ENCODE data around the gene ST7. TPM values are rescaled to one million over a fixed set of nuclear protein-coding genes. Genes with fewer than 3 reads are reported as not detected.
A peak's percentile ranks its signal among the peaks of the same experiment; 100 is the strongest.
"Not testable (repeated sequence)": the region's sequence is repeated elsewhere in the genome, so short reads cannot be mapped to it uniquely, and the experiment has no call there.

ST7 gene
- total and polyA plus RNA-seq, 2 donors (not counting 1 experiment from before 2014, with no cell fraction given) = 20.0 to 28.6 TPM

DNA sequence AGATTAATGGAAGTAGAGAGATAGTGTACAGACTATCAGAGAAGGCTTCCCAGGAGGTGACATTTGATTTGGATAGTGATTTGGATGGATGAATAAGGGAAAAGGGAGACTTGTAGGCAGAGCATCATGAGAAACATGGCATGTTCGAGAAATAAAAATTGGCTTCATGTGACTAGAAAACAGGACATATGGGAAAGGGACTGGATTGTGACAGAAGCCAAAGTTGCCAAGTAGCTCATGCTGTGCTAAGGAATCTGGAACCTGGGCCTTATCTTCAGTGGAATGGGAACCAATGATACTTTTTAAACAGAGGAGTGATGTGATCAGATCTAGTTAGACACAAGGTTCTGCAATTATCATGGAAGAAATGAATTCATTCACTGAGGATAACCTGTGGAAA lies 168.7 kb downstream of the ST7 start:
- not testable (repeated sequence) for H2AFZ ChIP-seq (ENCODE audit: low read length); H3K36me3 ChIP-seq (ENCODE audit: control insufficient read depth, insufficient read depth, low read length); H3K9me3 ChIP-seq (ENCODE audit: control insufficient read depth, insufficient read depth, low read depth, low read length); H3K27me3 ChIP-seq (ENCODE audit: control insufficient read depth, insufficient read depth, low read length); H4K20me1 ChIP-seq (ENCODE audit: control insufficient read depth, extremely low read depth, insufficient read depth, low read length); H3K9ac ChIP-seq (ENCODE audit: insufficient read depth, low read length); H3K4me2 ChIP-seq (ENCODE audit: extremely low read depth, insufficient read depth, low read length); H3K27ac ChIP-seq (ENCODE audit: insufficient read depth, low read length); H3K4me3 ChIP-seq (replicated peaks in 1 of 4; ENCODE audit: control extremely low read depth in 1 of 4, insufficient read depth in 1 of 4, low read depth in 3 of 4, low read length in 4 of 4); H3K4me1 ChIP-seq (ENCODE audit: control insufficient read depth, extremely low read depth, insufficient read depth, low read length); H3K79me2 ChIP-seq (ENCODE audit: control insufficient read depth, insufficient read depth, low read length); DNase-seq (ENCODE audit: low read depth in 2 of 2)

- Histone ChIP-seq H3K36me3 (ENCODE audit: control insufficient read depth, insufficient read depth, low read length) (no peaks in the 10 kb centered on the region), H3K9ac (ENCODE audit: insufficient read depth, low read length) (no peak overlapping the region), H3K79me2 (ENCODE audit: control insufficient read depth, insufficient read depth, low read length) (no peaks in the 10 kb centered on the region), H3K27me3 (ENCODE audit: control insufficient read depth, insufficient read depth, low read length) (no peaks in the 10 kb centered on the region), H3K27ac (ENCODE audit: insufficient read depth, low read length) (no peak overlapping the region), H4K20me1 (ENCODE audit: control insufficient read depth, extremely low read depth, insufficient read depth, low read length) (no peaks in the 10 kb centered on the region), H3K4me3 (replicated peaks in 1 of 4; ENCODE audit: control extremely low read depth in 1 of 4, insufficient read depth in 1 of 4, low read depth in 3 of 4, low read length in 4 of 4) (no peak overlapping the region), H2AFZ (ENCODE audit: low read length) (no peak overlapping the region), H3K9me3 (ENCODE audit: control insufficient read depth, insufficient read depth, low read depth, low read length) (no peaks in the 10 kb centered on the region), H3K4me2 (ENCODE audit: extremely low read depth, insufficient read depth, low read length) (no peak overlapping the region), H3K4me1 (ENCODE audit: control insufficient read depth, extremely low read depth, insufficient read depth, low read length) (peaks cover 7% of the 10 kb centered on the region)
- DNase-seq (ENCODE audit: low read depth in 2 of 2) = no peak
- no peak for TF ChIP-seq EZH2 (IDR thresholded peaks at IDR 0.05; ENCODE audit: low read length, missing control alignments)
- no peak for TF ChIP-seq CTCF (conservative IDR thresholded peaks at IDR 0.05 in 1 of 2, IDR thresholded peaks at IDR 0.05 in 1 of 2; ENCODE audit: low read depth in 1 of 2, low read length in 2 of 2)
Observed at GRCh38 chr7:117122536-117122935, 169.2 kb downstream of the ST7 start.

GRCh38 chr7:117123311-117123926 lies 170.1 kb downstream of the ST7 start:
- H4K20me1 ChIP-seq (ENCODE audit: control insufficient read depth, extremely low read depth, insufficient read depth, low read length) = no peaks in the 10 kb centered on the region
- H3K27me3 ChIP-seq (ENCODE audit: control insufficient read depth, insufficient read depth, low read length) = no peaks in the 10 kb centered on the region
- peaks cover 7% of the 10 kb centered on the region for H3K4me1 ChIP-seq (ENCODE audit: control insufficient read depth, extremely low read depth, insufficient read depth, low read length)
- H3K9me3 ChIP-seq (ENCODE audit: control insufficient read depth, insufficient read depth, low read depth, low read length) = no peaks in the 10 kb centered on the region
- no peaks in the 10 kb centered on the region for H3K79me2 ChIP-seq (ENCODE audit: control insufficient read depth, insufficient read depth, low read length)
- H3K4me3 ChIP-seq (replicated peaks in 1 of 4; ENCODE audit: control extremely low read depth in 1 of 4, insufficient read depth in 1 of 4, low read depth in 3 of 4, low read length in 4 of 4) = no peak overlapping the region
- TF ChIP-seq CTCF (conservative IDR thresholded peaks at IDR 0.05 in 1 of 2, IDR thresholded peaks at IDR 0.05 in 1 of 2; ENCODE audit: low read depth in 1 of 2, low read length in 2 of 2) = no peak
- no peak for TF ChIP-seq EZH2 (IDR thresholded peaks at IDR 0.05; ENCODE audit: low read length, missing control alignments)
- peak in 1 of 2 donors; percentile 38 for DNase-seq (ENCODE audit: low read depth in 2 of 2)
- H2AFZ ChIP-seq (ENCODE audit: low read length) = no peak overlapping the region
- no peak overlapping the region for H3K4me2 ChIP-seq (ENCODE audit: extremely low read depth, insufficient read depth, low read length)
- H3K27ac ChIP-seq (ENCODE audit: insufficient read depth, low read length) = no peak overlapping the region
- H3K36me3 ChIP-seq (ENCODE audit: control insufficient read depth, insufficient read depth, low read length) = no peaks in the 10 kb centered on the region
- no peak overlapping the region for H3K9ac ChIP-seq (ENCODE audit: insufficient read depth, low read length)

Data from fibroblast of lung (primary cell).